Ishikawa (cell line): ENCODE results near the gene FOXP1.

Experiments used
- CEBPB ChIP-seq: IDR thresholded peaks from 2 replicates; pipeline ENCODE4 v1.6.1; 2012
- CREB1 ChIP-seq: IDR thresholded peaks from 2 replicates; pipeline ENCODE4 v1.6.1; 2012; ENCODE audit warnings: low read depth
- EGR1 ChIP-seq: IDR thresholded peaks from 2 replicates; pipeline ENCODE4 v1.6.1; 2012
- EP300 ChIP-seq: IDR thresholded peaks from 2 replicates; pipeline ENCODE4 v1.6.1; 2012; ENCODE audit warnings: borderline replicate concordance
- FOXM1 ChIP-seq: IDR thresholded peaks from 2 replicates; pipeline ENCODE4 v1.6.1; 2012; ENCODE audit warnings: low read depth, borderline replicate concordance
- NFIC ChIP-seq: IDR thresholded peaks from 2 replicates; pipeline ENCODE4 v1.6.1; 2012
- RAD21 ChIP-seq: IDR thresholded peaks from 2 replicates; pipeline ENCODE4 v1.6.1; 2012; ENCODE audit warnings: low read depth
- TAF1 ChIP-seq: IDR thresholded peaks from 2 replicates; pipeline ENCODE4 v1.6.1; 2012; ENCODE audit warnings: low read depth, mild to moderate bottlenecking
- TCF12 ChIP-seq: IDR thresholded peaks from 2 replicates; pipeline ENCODE4 v1.6.1; 2012; ENCODE audit warnings: low read depth
- TEAD4 ChIP-seq: IDR thresholded peaks from 2 replicates; pipeline ENCODE4 v1.6.1; 2012
- YY1 ChIP-seq: IDR thresholded peaks from 2 replicates; pipeline ENCODE4 v1.6.1; 2012; ENCODE audit warnings: low read depth
- ZBTB7A ChIP-seq: IDR thresholded peaks from 2 replicates; pipeline ENCODE4 v1.6.1; 2012; ENCODE audit warnings: low read depth
- TF ChIP-seq, protein P1 (sequence below): IDR thresholded peaks from 2 replicates; pipeline ENCODE4 v1.6.1; 2012
- TF ChIP-seq, protein P2 (sequence below): IDR thresholded peaks from 2 replicates; pipeline ENCODE4 v1.6.1; 2012
- TF ChIP-seq, protein P3 (sequence below): IDR thresholded peaks from 2 replicates; pipeline ENCODE4 v1.6.1; 2012; ENCODE audit warnings: low read depth, mild to moderate bottlenecking

FOXP1 gene

DNA sequence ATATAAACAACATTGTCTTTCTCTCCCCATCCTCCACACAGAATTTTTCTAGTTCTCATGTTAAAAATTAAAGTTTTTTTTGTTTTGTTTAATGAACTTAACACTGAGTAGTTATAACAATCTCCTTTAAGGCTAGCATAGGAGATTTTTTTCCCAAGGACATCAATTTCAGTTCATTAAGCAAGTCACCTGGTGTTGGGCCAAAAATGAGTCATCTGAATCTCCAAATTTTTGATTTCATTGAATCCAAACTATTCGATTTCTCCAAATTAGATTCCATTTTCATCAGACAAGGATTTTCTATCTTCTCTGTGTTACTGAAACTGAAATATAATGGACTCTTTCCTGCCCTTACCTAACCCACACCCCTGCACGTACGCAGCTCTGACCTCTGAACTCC is 639.6 kb downstream of the FOXP1 start:
- TF ChIP-seq ZBTB7A (no peak), TCF12 (no peak), FOXM1 (no peak), CREB1 (no peak), EP300 (no peak), CEBPB (no peak), TEAD4 (no peak), EGR1 (no peak), RAD21 (no peak), NFIC (no peak), TAF1 (no peak), YY1 (no peak)
- TF ChIP-seq, protein P1, sequence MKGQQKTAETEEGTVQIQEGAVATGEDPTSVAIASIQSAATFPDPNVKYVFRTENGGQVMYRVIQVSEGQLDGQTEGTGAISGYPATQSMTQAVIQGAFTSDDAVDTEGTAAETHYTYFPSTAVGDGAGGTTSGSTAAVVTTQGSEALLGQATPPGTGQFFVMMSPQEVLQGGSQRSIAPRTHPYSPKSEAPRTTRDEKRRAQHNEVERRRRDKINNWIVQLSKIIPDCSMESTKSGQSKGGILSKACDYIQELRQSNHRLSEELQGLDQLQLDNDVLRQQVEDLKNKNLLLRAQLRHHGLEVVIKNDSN = no peak
- TF ChIP-seq, protein P2, sequence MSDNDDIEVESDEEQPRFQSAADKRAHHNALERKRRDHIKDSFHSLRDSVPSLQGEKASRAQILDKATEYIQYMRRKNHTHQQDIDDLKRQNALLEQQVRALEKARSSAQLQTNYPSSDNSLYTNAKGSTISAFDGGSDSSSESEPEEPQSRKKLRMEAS = no peak
- TF ChIP-seq, protein P3, sequence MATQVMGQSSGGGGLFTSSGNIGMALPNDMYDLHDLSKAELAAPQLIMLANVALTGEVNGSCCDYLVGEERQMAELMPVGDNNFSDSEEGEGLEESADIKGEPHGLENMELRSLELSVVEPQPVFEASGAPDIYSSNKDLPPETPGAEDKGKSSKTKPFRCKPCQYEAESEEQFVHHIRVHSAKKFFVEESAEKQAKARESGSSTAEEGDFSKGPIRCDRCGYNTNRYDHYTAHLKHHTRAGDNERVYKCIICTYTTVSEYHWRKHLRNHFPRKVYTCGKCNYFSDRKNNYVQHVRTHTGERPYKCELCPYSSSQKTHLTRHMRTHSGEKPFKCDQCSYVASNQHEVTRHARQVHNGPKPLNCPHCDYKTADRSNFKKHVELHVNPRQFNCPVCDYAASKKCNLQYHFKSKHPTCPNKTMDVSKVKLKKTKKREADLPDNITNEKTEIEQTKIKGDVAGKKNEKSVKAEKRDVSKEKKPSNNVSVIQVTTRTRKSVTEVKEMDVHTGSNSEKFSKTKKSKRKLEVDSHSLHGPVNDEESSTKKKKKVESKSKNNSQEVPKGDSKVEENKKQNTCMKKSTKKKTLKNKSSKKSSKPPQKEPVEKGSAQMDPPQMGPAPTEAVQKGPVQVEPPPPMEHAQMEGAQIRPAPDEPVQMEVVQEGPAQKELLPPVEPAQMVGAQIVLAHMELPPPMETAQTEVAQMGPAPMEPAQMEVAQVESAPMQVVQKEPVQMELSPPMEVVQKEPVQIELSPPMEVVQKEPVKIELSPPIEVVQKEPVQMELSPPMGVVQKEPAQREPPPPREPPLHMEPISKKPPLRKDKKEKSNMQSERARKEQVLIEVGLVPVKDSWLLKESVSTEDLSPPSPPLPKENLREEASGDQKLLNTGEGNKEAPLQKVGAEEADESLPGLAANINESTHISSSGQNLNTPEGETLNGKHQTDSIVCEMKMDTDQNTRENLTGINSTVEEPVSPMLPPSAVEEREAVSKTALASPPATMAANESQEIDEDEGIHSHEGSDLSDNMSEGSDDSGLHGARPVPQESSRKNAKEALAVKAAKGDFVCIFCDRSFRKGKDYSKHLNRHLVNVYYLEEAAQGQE = no peak

DNA sequence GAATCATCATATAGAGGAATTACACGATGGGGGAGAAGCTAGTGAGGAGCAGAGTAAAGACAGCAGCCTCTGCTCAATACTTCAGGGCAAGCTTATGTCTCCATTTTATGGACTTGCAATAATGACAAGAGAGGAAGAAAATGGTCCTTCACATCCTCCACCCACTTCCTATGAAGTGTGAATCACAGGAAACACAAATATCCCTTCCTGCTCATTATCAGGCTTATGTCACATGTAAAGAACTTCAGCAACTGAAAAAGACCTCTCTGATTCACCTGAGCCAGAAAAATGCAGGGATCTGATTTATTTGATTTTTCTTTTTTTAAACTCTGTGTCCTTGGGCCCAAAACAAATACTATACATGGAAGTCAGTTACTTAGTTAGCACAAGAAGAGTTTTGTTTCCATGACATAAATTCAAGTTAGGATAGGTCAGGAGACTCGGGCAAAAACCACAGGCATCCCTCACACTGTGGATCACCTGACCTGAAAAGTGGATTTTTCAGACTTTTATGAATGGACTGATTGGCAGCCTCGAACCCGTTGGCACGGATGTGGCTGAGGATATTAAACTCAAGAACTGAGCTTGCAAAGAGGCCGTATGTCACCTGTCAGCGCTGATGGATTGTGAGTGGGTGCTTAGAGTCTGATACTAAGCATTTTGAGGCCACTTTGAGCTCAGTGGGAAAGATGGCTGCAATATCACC is 650.3 kb downstream of the FOXP1 start:
- TF ChIP-seq ZBTB7A = no peak
- TF ChIP-seq, protein P2 = no peak
- no peak for TF ChIP-seq TCF12
- TF ChIP-seq CREB1 = no peak
- no peak for TF ChIP-seq FOXM1
- TF ChIP-seq CEBPB = no peak
- TF ChIP-seq EGR1 = no peak
- TF ChIP-seq TAF1 = no peak
- no peak for TF ChIP-seq YY1
- no peak for TF ChIP-seq EP300
- TF ChIP-seq TEAD4 = no peak
- no peak for TF ChIP-seq RAD21
- TF ChIP-seq, protein P1 = no peak
- no peak for TF ChIP-seq NFIC
- TF ChIP-seq, protein P3 = no peak

DNA sequence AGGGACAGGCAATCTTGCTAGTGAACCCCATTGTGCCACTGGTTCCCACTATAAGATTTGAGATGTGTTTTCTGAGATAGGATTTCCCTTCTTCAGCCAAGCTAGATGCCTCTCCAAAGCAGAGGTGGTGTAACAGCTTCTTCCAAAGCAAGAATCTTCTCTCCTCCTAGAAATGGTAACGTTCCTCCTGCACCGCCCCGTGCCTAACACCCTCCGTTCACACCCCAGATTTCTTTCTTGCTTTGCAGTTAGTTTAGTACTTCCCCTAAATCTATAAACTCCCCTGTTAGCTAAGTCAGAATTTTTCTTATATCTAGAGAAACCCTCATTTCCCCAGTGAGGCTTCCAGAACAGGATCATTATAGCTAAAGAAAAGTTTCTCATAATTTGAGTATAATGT is 653.5 kb downstream of the FOXP1 start:
- TF ChIP-seq, protein P3 = no peak
- TF ChIP-seq RAD21 = no peak
- TF ChIP-seq NFIC = no peak

DNA sequence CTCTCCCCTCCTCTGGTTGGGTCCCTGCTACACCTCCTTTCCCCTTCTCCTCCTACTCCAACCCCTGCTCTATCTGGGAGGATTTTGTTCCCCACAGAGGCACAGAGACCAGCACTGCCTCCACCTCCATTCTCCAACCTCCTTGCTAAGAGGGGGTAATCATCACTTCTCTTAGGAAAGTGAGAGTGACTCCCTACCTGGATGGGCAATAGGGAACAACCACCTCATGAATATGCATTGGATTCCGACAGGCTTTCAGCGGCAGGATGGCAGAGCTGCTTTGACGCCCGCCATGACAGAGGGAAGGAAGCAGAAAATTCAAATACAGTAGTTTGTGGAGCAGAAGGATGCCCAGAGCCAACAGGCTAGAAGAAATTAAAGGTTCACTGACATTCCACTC is 656.3 kb downstream of the FOXP1 start:
- TF ChIP-seq FOXM1 (no peak), CREB1 (no peak), EGR1 (no peak), CEBPB (no peak), TCF12 (no peak), NFIC (no peak), EP300 (no peak), TAF1 (no peak)
- TF ChIP-seq, protein P3 = no peak
